ENCODE data around the gene BNC1.
A peak's percentile ranks its signal among the peaks of the same experiment; 100 is the strongest.

The BNC1 gene

GRCh38 chr15:83206526-83207008, 77.9 kb downstream of the BNC1 start:
- no peaks in the 10 kb centered on the region for H3K27me3 ChIP-seq (replicated peaks; ENCODE audit: control insufficient read depth, insufficient read depth, low read length)
- H3K36me3 ChIP-seq (ENCODE audit: control insufficient read depth, insufficient read depth, low read length): no peaks in the 10 kb centered on the region
- H3K4me3 ChIP-seq (replicated peaks; ENCODE audit: low read depth, low read length): peak overlapping the region; percentile 70
- DNase-seq (ENCODE audit: extremely low read depth, insufficient read length): no peak
- TF ChIP-seq CTCF (IDR thresholded peaks at IDR 0.05; ENCODE audit: insufficient read depth, low read length, poor library complexity, severe bottlenecking): no peak
